ENCODE measurements around the gene MYBL2.
A peak's percentile ranks its signal among the peaks of the same experiment; 100 is the strongest.
"Not testable (repeated sequence)": the region's sequence is repeated elsewhere in the genome, so short reads cannot be mapped to it uniquely, and the experiment has no call there.

Gene MYBL2

DNA sequence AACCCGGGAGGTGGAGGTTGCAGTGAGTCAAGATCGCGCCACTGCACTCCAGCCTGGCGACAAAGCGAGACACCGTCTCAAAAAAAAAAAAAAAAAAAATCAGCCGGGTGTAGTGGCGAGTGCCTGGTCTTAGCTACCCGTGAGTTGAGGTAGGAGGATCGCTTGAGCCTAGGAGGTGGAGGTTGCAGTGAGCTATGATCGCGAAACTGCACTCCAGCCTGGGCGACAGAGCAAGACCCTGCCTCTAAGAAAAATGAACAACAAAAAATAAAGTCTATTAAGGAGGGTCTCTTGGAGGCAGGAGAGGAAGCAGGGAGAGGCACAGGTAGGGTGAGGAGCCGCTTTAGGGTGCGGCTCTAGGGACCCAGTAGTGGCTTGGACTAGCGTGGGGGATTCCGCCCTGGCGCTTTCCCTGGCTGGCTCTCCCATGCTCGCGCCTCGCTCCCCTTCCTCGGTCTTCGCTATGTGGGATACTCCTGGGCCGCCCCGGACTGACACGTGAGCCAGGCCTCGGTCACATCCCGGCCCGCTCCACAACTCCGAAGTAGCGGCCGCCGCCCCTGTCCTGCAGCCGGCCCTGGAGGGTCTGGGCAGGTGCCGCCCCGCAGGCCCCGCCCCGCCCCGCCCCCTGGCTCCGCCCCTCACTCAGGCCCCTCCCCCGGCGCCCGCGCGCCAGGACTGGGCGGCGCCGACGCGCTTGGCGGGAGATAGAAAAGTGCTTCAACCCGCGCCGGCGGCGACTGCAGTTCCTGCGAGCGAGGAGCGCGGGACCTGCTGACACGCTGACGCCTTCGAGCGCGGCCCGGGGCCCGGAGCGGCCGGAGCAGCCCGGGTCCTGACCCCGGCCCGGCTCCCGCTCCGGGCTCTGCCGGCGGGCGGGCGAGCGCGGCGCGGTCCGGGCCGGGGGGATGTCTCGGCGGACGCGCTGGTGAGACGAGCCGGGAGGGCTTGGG, at the start of gene MYBL2:
Gene MYBL2 (plus strand): TSS at position 739 of the 953 bp plus-strand sequence. CDS start 170 bp downstream, at position 909.
- peak; percentile 47 to 68 for DNase-seq

DNA sequence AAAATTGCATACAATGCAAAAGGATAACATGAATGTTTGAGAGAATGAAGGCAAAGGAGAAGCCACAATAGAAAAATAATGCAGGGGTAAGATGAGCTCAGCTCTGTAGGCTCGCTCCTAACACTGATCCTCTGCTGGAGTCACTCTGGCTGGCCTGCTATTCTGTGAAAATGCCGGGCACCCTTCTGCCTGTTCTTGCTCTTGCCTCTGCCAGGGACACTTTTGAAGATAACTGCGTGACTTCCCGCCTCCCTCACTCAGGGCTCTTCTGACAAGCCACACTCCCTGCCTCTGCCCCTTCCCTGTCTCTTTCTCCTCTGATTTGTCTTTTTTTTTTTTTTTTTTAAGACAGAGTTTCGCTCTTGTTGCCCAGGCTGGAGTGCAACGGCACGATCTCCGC, 35.3 kb upstream of the MYBL2 start:
- DNase-seq, result no peak

DNA sequence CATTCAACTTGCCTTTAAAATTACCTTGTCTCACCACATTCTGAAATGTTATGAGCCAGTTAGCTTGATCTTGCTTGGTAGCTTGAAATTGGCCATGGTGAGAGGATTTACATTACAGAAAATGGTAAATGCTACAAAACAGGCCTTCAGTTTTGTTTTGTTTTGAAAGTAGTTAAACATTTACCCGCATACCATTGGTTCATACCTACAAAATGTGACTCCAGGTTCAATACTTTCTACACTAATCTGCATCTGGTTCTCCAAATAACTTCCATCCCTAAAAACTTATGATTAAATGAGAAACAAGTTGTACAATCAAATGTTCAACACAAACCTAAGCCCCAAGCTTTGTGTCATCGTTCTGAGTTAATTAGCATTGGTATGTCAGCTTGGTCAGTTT, 30.5 kb upstream of the MYBL2 start:
- no peak for DNase-seq

DNA sequence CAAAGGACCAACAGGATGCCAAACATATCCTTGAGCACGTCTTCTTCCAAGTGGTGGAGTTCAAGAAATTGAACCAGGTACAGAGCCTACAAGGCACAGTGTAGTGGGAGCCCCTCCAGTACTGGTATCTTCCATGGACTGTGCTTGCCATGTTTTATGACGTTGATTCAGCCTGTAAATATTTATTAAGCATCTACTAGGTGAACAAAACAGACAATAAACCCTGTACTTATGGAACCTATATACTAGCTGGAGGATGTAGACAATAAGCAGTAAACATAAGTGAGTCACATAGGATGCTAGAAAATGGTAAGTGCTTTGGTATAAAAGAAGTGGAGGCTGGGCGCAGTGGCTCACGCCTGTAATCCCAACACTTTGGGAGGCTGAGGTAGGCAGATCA, 24.4 kb upstream of the MYBL2 start:
- DNase-seq, result no peak

DNA sequence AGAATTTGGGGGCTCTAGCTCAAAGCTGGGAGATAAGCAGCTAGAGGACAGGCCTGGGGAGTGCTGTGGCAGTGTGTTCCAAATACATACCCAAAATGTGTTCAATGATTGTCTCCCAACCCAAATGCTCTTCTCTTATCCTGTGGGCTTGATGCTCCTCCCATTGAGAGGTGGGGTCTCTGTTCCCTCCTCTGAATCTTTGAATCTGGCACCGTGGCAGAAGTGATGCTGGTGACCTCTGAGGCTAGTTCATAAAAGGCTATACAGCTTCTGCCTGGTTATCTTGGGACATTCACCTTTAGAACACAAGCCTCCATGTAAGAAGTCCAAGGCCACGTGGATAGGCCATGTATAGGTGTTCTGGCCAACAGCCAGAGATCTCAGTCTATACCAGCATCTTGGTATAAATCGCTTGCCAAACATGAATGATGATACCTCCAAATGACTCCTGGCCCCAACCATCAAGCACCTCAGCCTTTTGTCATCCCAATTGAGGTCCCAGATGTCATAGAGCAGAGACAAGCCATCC, 15.9 kb upstream of the MYBL2 start:
- DNase-seq, result no peak

DNA sequence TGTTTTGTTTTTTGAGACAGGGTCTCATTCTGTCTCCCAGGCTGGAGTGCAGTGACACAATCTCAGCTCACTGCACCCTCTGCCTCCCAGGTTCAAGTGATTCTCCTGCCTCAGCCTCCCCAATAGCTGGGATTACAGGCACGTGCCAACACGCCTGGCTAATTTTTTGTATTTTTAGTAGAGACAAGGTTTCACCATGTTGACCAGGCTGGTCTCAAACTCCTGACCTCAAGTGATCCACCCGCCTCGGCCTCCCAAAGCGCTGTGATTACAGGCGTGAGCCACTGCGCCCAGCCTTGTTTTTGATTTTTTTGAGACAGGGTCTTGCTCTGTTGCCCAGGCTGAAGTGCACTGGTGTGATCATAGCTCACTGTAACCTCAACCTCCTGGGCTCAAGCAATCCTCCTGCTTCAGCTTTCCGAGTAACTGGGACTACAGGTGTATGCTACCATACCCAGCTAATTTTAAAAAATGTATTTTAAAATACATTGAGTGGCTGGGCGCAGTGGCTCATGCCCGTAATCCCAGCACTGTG, 15.2 kb upstream of the MYBL2 start:
- DNase-seq, result not testable (repeated sequence)

DNA sequence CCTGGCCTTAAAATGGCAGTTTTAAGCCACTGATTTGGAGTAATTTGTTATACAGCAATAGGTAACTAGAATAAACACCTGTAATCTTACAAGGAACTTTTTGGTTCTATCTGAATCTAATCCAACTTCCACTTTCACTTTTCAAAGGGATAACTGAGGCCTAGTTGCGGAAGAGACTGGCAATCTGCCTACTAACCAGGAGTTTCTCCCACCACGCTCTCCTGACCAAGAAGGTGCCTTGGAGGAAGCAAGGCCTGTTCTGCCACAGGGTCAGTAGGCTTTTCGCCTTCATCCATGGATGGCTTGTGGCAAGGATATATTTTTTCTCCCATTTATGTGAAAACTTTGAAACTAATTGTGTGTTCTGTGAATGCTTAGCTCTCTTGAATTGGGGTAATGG, 12.9 kb upstream of the MYBL2 start:
- DNase-seq, result no peak

DNA sequence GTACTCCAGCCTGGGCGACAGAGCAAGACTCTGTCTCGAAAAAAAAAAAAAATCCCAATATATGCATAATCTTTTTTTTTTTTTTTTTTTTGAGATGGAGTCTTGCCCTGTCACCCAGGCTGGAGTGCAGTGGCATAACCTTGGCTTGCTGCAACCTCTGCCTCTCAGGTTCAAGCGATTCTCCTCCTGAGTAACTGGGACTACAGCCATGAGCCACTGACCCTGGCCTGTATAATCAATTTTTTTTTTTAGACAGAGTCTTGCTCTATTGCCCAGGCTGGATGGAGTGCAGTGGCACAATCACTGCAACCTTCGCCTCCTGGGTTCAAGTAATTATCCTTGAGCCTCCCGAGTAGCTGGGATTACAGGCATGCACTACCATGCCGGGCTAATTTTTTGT, 11.7 kb upstream of the MYBL2 start:
- not testable (repeated sequence) for DNase-seq

DNA sequence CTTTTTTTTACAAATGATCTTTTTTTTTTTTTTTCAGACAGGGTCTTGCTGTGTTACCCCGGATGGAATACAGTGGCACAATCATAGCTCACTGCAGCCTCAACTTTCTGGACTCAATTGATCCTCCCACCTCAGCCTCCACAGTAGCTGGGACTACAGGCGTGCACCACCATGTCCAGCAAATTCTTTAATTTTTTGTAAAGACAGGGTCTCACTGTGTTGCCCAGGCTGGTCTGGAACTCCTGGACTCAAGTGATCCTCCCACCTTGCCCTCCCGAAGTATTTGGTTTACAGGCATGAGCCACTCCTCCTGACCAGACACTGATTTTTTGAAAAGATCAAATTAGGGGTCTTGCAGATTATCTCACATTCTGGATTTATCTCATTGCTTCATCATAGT, 11.0 kb upstream of the MYBL2 start:
- no peak for DNase-seq

DNA sequence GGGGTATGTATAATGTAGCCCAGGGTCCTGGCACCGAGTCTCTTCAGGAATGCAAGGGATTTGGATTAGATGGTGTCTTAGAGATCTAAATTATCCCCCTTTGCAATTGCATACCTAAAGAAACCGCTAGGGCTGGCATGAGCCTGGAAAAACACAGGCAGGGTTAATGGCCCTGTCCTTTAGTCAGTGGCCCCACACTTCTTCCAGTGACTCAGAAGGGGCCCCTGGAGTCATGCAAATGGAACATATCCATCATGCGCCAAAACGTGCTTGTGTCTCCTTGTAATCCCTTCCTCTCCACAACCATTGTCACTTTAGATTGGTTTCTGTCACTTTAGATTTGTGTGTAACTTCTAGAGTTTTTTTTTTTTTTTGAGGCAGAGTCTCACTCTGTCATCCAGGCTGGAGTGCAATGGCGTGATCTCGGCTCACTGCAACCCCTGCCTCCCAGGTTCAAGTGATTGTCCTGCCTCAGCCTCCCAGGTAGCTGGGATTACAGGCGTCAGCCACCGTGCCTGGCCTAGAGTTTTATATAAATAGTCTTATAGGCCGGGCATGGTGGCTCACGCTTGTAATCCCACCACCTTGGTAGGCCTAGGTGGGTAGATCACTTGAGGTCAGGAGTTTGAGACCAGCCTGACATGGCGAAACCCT, 8.7 kb upstream of the MYBL2 start:
- no peak for DNase-seq

DNA sequence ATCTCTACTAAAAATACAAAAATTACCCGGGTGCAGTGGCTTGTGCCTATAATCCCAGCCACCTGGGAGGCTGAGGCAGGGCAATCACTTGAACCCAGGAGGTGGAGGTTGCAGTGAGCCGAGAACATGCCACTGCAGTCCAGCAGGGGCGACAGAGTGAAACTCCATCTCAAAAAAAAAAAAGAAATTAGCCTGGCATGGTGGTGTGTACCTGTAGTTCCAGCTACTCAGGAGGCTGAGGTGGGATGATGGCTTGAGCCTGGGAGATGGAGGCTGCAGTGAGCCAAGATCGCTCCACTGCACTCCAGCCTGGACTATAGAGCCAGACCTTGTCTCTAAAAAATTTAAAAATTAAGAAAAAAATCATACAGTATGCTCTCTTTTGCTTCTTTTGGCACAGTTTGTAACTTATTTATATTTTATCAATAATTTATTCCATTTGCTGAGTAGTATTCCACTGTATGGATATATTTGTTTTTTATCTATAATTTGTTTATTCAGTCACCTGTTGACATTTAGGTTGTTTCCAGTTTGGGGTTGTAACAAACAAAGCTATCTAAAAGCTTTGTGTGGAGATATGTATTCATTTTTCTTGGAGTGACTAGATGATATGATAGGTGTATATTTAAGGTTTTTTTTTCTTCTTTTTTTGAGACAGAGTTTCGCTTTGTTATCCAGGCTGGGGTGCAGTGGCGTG, 8.0 kb upstream of the MYBL2 start:
- no peak for DNase-seq

DNA sequence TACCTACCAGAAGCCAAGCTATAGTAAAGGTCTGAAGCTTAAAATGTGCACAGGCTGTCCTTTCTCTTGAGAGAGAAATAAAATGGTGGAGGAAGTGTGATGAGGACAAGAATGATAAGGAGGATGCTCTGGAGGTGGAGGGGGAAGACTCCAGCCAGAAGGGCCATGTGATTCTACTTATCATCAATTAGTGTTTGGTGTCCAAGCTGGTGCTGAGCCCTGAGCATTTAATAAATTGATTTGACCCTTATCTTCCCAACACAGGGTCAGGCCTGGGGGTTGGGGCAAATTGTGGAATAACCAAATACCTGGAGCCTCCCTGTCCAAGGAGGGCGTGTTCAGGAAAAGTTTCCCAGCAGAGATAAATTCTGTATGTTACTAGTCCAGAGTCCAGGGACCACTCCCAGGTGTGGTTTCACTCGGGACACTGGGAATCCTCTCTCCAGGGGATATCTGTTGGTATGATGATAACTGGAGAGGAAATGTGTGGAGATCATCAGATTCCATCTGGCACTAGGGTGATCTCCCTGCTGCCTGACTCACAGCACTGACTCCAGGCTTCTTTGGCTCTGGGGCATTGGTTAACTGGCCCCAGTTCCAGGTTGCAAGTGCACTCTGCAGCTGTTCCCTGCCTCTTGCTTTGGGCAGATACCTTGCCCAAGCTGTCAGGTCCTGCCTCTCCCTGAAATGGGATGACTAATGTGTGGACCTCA, 3.8 kb upstream of the MYBL2 start:
- DNase-seq, result no peak

DNA sequence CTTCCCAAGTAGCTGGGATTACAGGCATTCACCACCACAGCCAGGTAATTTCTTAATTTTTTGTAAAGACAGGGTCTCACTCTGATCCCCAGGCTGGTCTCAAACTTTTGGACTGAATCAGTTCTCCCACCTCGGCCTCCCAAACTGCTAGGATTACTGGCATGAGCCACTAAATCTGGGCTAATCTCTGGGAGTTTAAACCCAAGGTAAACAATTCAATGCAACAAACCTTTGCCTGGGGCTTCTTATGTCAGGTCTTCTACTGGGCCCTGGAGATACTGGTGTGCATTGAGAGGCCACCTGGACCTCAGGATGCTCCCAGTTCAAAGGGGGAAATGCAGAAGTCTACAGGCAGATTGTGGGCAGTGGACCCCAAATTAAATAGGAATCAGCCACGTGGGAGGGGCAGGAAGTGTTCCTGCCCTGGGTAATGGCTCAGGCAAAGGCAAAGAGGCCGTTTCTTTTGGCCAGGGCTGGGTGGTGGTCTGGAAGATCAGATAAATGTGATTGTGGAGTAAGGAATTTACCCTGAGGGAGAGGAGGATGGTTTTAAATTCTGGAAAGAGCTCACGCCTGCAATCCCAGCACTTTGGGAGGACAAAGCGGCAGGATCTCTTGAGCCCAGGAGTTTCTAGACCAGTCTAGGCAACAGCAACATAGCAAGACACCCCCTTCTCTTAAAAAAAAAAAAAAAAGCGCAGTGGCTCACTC, 1.3 kb upstream of the MYBL2 start:
- no peak for DNase-seq

DNA sequence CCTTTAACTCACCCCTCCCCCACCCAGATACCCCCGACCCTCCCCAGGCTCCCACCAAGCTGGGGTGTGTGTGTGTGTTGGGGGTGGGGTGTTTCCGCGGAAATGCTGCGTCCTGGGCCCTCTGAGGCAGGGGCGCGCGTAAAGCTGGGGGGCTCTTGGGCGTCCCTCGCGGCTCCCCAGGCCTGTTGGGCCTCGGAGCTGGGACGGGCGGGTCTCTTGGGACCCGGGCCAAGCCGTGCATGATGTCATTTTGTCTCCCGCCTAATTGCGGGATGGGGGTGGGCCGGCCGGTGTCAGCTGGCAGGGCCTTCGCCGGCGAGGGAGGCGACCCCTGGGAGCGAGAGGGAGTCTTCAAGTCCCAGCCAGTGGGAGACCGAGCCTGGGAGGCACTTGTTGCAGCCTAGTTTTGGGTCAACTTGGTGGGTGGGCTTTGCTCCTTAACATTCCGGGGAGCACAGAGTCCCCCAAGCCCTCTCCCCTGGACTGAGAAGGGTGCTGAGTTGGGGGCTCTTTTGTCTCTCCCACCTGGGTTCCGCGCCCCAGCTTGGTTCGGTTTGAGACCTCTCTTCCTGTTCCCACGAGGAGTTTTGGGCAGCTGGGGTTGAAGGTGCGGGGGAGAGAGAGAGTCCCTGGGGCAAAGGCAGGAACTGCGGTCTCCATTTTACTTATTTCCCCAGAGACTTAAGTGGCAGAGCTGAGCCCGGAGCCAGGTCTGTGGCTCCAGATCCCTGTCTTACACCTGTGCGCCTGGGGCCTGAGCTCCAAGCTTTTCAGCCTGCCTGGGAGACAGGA, 623 bp downstream of the MYBL2 start:
- DNase-seq, result peak in 1 of 2 donors; percentile 1

DNA sequence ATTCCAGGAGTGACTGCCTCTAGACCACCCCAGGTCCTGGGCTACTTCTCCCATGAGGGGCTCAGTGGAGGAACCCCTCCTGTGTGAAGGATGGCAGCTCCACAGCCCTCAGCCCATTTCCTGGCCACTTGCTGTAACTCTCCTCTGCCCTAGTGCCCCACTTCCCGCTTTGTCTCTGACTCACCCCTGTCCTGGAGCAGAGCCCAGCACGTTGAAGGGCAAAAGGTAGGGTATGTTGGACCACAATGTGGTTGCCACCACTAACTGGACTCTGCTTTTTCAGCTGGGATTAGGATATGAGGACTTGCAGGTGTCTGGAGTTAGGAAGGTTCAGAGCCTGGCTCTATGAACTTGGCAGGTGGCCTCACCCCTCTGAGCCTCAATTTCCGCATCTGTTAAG, 2.4 kb downstream of the MYBL2 start:
- no peak for DNase-seq

DNA sequence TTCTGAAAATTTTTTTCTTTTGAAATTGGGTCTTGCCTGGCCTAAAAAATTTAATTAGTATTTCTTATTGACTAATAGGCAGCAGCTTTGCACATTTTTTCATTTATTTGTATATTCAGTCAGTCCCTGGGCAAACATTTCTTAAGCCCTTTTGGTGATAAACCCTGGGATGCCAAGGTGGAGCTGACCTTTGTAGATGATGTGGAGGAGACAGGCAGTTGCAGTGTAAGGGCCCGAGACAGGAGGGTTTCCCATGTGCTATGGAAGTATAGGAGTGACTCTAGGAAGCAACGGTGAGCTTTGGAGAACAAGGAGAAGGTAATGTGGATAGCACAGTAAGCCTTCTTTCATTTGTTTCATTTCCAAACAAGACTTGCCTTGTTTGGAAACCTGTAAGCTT, 3.5 kb downstream of the MYBL2 start:
- no peak for DNase-seq

DNA sequence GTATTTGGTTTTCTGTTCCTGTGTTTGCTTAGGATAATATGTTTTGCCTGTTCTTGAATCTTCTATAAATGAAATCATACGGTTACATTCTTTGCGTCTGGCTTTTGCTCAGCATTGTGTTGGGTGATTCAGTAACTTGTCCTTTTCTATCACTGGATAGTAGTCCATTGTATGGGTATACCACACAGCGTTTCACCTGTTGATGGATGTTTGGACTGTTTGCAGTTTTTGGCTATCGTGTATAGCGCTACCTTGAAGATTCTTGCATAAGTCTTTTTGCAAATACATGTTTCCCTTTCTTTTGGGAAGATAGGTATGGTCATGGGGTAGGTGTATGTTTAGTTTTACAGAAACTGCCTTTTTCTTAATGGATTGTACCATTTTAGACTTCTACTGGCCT, 9.5 kb downstream of the MYBL2 start:
- no peak for DNase-seq

DNA sequence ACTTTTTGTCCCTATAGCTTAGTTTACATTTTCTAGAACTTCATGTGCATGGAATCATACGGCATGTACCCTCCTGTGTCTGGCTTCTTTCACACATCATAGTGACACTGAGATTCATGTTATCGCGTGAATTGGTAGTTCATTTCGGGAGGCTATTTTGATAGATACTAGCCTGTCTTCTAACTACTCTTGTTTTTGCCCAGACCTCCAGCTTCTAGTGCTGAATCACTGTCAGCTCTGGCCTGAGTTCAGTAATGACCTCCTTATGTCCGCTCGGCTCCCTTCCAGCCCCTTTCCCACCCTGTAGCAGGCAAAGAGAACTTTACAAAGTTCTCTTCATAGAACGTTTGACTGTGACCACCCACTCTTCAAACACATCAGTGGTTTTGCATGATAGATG, 14.1 kb downstream of the MYBL2 start:
- no peak for DNase-seq

DNA sequence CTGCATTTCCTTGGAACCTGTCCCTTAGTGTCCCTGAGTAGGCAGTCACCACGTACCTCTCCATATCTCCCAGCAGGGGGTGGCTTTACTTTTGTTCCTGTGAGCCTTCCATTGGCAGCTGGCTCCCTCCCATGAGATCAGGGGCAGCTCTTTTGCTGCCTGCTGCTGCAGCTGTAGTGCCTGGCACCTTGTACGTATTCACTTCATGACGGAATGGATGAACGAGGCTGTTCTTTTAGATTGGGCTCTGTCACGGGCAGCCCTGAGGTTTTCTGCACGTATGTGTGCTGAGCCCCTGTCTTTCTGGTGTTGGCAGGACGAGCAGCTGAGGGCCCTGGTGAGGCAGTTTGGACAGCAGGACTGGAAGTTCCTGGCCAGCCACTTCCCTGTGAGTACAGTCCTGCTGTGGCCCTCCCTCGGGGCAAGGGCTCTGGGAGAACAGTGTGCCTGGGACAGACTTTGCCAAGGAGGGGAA, 14.6 kb downstream of the MYBL2 start:
- DNase-seq, result no peak

DNA sequence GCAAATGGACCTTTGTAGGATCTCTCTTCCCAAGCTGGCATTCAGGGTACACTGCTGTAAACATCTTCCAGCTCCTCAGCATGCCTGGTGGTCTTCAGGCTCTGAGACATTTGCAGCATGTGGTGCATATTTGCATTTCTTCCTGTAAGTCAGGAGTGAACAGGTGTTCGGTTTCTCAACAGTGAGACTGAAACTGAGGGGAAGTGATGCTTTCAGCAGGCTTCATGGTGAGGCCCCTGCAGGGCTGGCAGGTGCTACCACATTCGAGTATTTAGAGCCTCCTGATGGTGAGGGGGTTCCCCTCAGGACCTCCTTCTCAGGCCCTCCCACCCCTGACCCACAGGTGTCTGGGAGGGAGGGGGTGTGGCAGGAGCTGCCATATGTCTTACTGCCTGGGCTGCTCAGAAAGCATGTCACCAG, 15.1 kb downstream of the MYBL2 start:
- DNase-seq, result no peak

DNA sequence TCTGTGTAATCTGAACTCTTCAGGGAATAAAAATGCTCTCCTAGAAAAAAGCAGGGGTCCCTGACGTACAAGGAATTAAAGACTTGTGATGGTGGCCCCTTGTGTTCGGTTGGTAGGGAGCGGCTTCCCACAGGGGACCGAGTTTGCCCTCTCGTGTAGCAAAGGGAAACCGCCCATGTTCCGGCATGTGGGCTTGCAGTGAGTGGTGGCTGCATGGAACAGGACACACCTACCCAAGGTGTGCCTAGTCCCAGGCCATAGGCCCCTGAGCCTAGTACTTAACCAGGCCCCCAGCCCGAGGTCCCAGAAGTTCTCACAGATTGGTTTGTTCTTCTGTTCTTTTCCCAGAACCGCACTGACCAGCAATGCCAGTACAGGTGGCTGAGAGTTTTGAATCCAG, 15.5 kb downstream of the MYBL2 start:
- no peak for DNase-seq

Measured in inflammatory macrophage treated with lipopolysaccharide for 1 hour (primary cell).